ENCODE results near the gene TBPL1.
A peak's percentile ranks its signal among the peaks of the same experiment; 100 is the strongest.

- TF ChIP-seq ARNTL (CRISPR knock-in tag; IDR thresholded peaks at IDR 0.05; ENCODE audit: borderline replicate concordance, low read depth) (no peak), SNAI2 (CRISPR knock-in tag; IDR thresholded peaks at IDR 0.05) (no peak), RARB (CRISPR knock-in tag; IDR thresholded peaks at IDR 0.05) (no peak), ZNF565 (CRISPR knock-in tag; conservative IDR thresholded peaks at IDR 0.05; ENCODE audit: low read depth) (no peak), ZNF8 (CRISPR knock-in tag; IDR thresholded peaks at IDR 0.05) (no peak), PPARA (CRISPR knock-in tag; IDR thresholded peaks at IDR 0.05; ENCODE audit: borderline replicate concordance) (no peak), ZFP30 (CRISPR knock-in tag; IDR thresholded peaks at IDR 0.05) (no peak), ISL1 (CRISPR knock-in tag; IDR thresholded peaks at IDR 0.05) (0 out of 2 replicates have a peak, but pooled peaks have one; percentile 44), ZC3H10 (CRISPR knock-in tag; IDR thresholded peaks at IDR 0.05) (no peak), ZFP3 (CRISPR knock-in tag; IDR thresholded peaks at IDR 0.05) (no peak), OSR1 (CRISPR knock-in tag; IDR thresholded peaks at IDR 0.05) (no peak), GLIS3 (CRISPR knock-in tag; IDR thresholded peaks at IDR 0.05) (no peak)
- TF ChIP-seq, protein P1, sequence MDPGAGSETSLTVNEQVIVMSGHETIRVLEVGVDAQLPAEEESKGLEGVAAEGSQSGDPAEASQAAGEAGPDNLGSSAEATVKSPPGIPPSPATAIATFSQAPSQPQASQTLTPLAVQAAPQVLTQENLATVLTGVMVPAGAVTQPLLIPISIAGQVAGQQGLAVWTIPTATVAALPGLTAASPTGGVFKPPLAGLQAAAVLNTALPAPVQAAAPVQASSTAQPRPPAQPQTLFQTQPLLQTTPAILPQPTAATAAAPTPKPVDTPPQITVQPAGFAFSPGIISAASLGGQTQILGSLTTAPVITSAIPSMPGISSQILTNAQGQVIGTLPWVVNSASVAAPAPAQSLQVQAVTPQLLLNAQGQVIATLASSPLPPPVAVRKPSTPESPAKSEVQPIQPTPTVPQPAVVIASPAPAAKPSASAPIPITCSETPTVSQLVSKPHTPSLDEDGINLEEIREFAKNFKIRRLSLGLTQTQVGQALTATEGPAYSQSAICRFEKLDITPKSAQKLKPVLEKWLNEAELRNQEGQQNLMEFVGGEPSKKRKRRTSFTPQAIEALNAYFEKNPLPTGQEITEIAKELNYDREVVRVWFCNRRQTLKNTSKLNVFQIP (CRISPR knock-in tag; IDR thresholded peaks at IDR 0.05; ENCODE audit: borderline replicate concordance, low read depth): no peak
- TF ChIP-seq, protein P2, sequence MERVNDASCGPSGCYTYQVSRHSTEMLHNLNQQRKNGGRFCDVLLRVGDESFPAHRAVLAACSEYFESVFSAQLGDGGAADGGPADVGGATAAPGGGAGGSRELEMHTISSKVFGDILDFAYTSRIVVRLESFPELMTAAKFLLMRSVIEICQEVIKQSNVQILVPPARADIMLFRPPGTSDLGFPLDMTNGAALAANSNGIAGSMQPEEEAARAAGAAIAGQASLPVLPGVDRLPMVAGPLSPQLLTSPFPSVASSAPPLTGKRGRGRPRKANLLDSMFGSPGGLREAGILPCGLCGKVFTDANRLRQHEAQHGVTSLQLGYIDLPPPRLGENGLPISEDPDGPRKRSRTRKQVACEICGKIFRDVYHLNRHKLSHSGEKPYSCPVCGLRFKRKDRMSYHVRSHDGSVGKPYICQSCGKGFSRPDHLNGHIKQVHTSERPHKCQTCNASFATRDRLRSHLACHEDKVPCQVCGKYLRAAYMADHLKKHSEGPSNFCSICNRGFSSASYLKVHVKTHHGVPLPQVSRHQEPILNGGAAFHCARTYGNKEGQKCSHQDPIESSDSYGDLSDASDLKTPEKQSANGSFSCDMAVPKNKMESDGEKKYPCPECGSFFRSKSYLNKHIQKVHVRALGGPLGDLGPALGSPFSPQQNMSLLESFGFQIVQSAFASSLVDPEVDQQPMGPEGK (CRISPR knock-in tag; IDR thresholded peaks at IDR 0.05; ENCODE audit: borderline replicate concordance): no peak
Measured at GRCh38 chr6:133971861-133972260, 18.8 kb downstream of the TBPL1 start.
